Activated T-helper 1 cell treated with anti-CD3 and anti-CD28 coated beads, Interleukin-12 subunit alpha, Interleukin-12 subunit beta, Interleukin-2, Interleukin-4 antibody, amounts not matched to agents 30 ng/mL and 10 ng/mL and 1 ng/mL, durations not matched to agents 14 hours and 24 hours and 36 hours (primary cell): ENCODE results near the gene EMP1. TPM values are rescaled to one million over a fixed set of nuclear protein-coding genes. Genes with fewer than 3 reads are reported as not detected.

ENCODE experiments used
- DNase-seq: peaks from one replicate; pipeline ENCODE4 v3.0.0; 2021; ENCODE audit warnings: low spot score
- H3K27ac Mint-ChIP-seq: one replicate; pipeline ENCODE4 v1.8.0; 2021; ENCODE audit warnings: mild to moderate bottlenecking, mixed read lengths
- H3K27me3 Mint-ChIP-seq: one replicate; pipeline ENCODE4 v1.8.0; 2022; ENCODE audit warnings: mild to moderate bottlenecking, moderate library complexity, mixed read lengths; ENCODE audit not compliant: insufficient read depth
- H3K36me3 Mint-ChIP-seq: one replicate; pipeline ENCODE4 v1.8.0; 2021; ENCODE audit warnings: low read depth, mixed read lengths
- H3K4me1 Mint-ChIP-seq: one replicate; pipeline ENCODE4 v1.8.0; 2021; ENCODE audit warnings: low read depth, mixed read lengths
- H3K4me3 Mint-ChIP-seq: one replicate; pipeline ENCODE4 v1.8.0; 2021; ENCODE audit warnings: mild to moderate bottlenecking, moderate library complexity, mixed read lengths
- H3K9me3 Mint-ChIP-seq: one replicate; pipeline ENCODE4 v1.8.0; 2021; ENCODE audit warnings: mixed read lengths
- intact Hi-C: fragments of 100-400 bp; cut with micrococcal nuclease; formaldehyde crosslinking; loops from one replicate; pipeline ENCODE4 v1.15.1; 2024
- total RNA-seq: library from RNA; stranded (reverse); gene quantifications from 2 replicates; pipeline ENCODE4 v1.2.3, GENCODE V29; 2022

The EMP1 gene
- total RNA-seq, 1 donor from 2014 or later = 33.6 TPM

DNA sequence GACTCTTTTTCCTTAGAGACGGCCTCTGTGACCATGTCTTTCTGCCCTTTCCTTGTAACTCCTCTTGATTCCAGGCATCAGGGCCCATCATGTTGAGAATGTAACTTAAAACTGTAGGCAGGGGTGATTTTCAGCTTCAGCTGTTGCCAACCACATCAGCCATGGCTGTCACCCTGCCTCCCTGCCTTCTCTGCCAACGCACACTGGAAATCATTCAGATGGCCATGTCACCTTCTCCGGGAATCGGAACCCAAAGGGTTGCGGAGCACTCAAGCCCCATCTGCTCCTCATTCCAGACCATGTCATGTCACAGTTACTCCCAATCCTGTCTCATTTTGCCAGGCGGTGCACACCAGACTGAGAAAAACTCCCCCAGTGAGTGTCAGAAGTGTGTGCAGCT is 72.1 kb downstream of the EMP1 start:
- no peak for DNase-seq
- Mint-ChIP-seq H3K27me3 (peaks cover 11% of the 10 kb centered on the region), H3K9me3 (no peaks in the 10 kb centered on the region), H3K27ac (no peak overlapping the region), H3K4me3 (no peak overlapping the region), H3K4me1 (no peaks in the 10 kb centered on the region), H3K36me3 (no peaks in the 10 kb centered on the region)
- intact Hi-C loops = no loop called here

Other genes with a start within 250 kb of the EMP1 start
- gene GPRC5D, start 244.6 kb upstream of the EMP1 start, total RNA-seq = not detected in 2 replicates
- gene HEBP1, start 196.5 kb upstream of the EMP1 start, total RNA-seq = 9.5 and 11.3 TPM in 2 replicates
- gene FAM234B, start 152.3 kb upstream of the EMP1 start, total RNA-seq = 6.0 and 6.6 TPM in 2 replicates
- gene GSG1, start 93.1 kb upstream of the EMP1 start, total RNA-seq = not detected in 2 replicates